ENCODE measurements around the gene ITGB2.

Gene ITGB2

DNA sequence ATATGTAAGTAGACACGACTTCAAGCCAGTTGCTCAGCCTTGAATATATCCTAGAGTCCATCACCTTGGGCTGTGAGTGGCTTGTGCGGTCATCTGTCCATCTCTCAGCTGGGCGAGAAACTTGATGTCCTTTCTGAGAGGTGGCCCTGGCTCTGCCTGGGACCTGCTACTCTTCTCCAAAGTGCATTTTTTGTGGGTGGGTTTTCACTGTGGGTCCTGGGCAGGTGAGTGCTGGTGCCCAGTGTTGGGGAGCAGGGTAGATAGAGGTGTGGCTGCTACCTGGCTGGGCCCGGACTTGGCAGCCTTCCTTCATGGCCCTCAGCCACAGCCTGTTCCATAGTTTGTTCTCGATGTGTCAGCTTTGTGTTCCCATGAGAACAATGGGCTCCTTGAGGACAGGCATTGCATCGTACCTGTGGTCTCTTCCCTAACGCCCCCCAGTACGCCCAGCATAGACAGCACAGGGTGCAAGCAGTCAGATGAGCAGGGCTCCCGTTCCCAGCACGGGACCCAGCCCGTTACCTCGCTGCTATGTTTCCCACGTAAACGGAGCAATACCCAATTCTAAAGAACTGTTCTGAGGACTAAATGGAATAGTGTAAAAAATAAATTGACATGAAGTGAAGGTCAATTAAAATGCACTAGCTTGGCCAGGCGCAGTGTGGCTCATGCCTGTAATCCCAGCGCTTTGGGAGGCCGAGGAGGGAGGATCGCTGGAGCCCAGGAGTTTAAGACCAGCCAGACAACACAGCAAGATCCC lies 18.3 kb upstream of the ITGB2 start:
- no peaks in the 10 kb centered on the region for H3K9me3 Mint-ChIP-seq
- peaks cover 16% of the 10 kb centered on the region for H3K36me3 Mint-ChIP-seq (ENCODE audit: low read depth)
- H3K4me3 Mint-ChIP-seq = peak overlapping the region; percentile 83
- H3K27ac Mint-ChIP-seq = peak overlapping the region; percentile 52
- H3K4me1 Mint-ChIP-seq (ENCODE audit: low read depth) = peaks cover 31% of the 10 kb centered on the region
- H3K27me3 Mint-ChIP-seq (ENCODE audit: low read depth) = no peaks in the 10 kb centered on the region

DNA sequence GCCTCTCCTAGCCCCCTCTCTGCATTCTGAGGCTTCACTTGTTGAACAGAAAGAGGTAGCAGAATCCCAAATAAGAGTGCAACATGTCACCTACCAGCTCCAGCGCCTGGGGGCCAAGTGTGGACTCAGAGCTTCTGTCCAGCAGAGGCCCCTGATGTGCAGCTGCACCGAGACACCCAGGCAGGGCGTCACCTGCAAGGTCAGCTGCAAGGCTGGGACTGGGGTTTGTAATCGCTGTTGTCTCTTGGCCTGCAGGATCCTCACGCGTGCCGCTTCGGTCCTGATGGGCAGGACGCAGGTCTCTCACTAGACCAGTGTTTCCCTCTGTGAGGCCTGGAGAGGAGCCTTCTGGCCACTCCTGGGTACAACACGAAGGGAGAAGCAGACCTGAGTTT lies 14.8 kb upstream of the ITGB2 start:
- peaks cover under 1% of the 10 kb centered on the region for H3K36me3 Mint-ChIP-seq (ENCODE audit: low read depth)
- H3K27me3 Mint-ChIP-seq (ENCODE audit: low read depth) = no peaks in the 10 kb centered on the region
- no peak overlapping the region for H3K27ac Mint-ChIP-seq
- H3K4me1 Mint-ChIP-seq (ENCODE audit: low read depth) = peaks cover 15% of the 10 kb centered on the region
- no peaks in the 10 kb centered on the region for H3K9me3 Mint-ChIP-seq
- no peak overlapping the region for H3K4me3 Mint-ChIP-seq

GRCh38 chr21:44934797-44935532 lies 14.3 kb upstream of the ITGB2 start:
- Mint-ChIP-seq H3K36me3 (ENCODE audit: low read depth) (no peaks in the 10 kb centered on the region), H3K27ac (peak overlapping the region; percentile 20), H3K9me3 (no peaks in the 10 kb centered on the region), H3K27me3 (ENCODE audit: low read depth) (no peaks in the 10 kb centered on the region), H3K4me1 (ENCODE audit: low read depth) (peaks cover 19% of the 10 kb centered on the region), H3K4me3 (no peak overlapping the region)

DNA sequence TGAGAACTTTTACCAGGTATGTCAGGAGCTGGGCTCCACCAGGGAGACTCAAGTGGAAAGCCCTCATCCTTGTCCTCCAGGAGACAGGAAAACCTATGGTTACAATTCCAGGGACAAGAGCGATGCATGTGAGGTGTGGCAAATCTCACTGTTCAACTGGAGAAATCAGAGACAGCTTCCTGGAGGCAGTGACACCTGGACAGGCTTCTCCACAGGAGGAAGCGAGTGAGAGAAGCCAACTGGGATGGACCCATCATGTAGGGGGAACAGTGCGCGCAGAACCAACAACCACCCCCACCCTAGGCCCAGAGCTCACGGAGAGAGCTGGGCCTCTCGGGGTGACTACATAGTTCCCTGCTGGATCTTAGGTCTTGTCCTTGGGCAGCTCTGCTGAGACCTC lies 13.6 kb upstream of the ITGB2 start:
- no peak overlapping the region for H3K4me3 Mint-ChIP-seq
- no peaks in the 10 kb centered on the region for H3K9me3 Mint-ChIP-seq
- no peak overlapping the region for H3K27ac Mint-ChIP-seq
- peaks cover 3% of the 10 kb centered on the region for H3K36me3 Mint-ChIP-seq (ENCODE audit: low read depth)
- no peaks in the 10 kb centered on the region for H3K27me3 Mint-ChIP-seq (ENCODE audit: low read depth)
- peaks cover 24% of the 10 kb centered on the region for H3K4me1 Mint-ChIP-seq (ENCODE audit: low read depth)

DNA sequence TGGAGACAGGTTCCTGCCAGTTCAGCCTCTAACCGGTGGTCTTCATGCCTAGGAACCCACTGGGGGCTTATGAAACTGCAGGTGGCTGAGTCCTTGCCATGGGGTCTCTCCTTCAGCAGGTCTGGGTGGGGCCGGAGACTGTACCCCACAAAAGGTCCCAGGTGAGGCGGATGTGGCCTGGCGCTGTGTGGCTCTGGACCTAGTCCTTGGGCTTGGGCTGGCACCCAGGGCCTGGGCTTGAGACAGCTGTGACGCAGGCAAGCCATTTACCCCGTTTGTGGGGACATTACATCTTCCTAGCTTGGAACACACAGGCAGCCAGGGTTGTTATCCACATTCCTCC lies 13.2 kb upstream of the ITGB2 start:
- Mint-ChIP-seq H3K36me3 (ENCODE audit: low read depth) (peaks cover 6% of the 10 kb centered on the region), H3K4me3 (no peak overlapping the region), H3K9me3 (no peaks in the 10 kb centered on the region), H3K4me1 (ENCODE audit: low read depth) (peaks cover 25% of the 10 kb centered on the region), H3K27ac (no peak overlapping the region), H3K27me3 (ENCODE audit: low read depth) (no peaks in the 10 kb centered on the region)

GRCh38 chr21:44933199-44933917 lies 12.7 kb upstream of the ITGB2 start:
- Mint-ChIP-seq H3K27ac (no peak overlapping the region), H3K36me3 (ENCODE audit: low read depth) (peaks cover 6% of the 10 kb centered on the region), H3K27me3 (ENCODE audit: low read depth) (no peaks in the 10 kb centered on the region), H3K4me3 (peak overlapping the region; percentile 48), H3K4me1 (ENCODE audit: low read depth) (peaks cover 28% of the 10 kb centered on the region), H3K9me3 (no peaks in the 10 kb centered on the region)

DNA sequence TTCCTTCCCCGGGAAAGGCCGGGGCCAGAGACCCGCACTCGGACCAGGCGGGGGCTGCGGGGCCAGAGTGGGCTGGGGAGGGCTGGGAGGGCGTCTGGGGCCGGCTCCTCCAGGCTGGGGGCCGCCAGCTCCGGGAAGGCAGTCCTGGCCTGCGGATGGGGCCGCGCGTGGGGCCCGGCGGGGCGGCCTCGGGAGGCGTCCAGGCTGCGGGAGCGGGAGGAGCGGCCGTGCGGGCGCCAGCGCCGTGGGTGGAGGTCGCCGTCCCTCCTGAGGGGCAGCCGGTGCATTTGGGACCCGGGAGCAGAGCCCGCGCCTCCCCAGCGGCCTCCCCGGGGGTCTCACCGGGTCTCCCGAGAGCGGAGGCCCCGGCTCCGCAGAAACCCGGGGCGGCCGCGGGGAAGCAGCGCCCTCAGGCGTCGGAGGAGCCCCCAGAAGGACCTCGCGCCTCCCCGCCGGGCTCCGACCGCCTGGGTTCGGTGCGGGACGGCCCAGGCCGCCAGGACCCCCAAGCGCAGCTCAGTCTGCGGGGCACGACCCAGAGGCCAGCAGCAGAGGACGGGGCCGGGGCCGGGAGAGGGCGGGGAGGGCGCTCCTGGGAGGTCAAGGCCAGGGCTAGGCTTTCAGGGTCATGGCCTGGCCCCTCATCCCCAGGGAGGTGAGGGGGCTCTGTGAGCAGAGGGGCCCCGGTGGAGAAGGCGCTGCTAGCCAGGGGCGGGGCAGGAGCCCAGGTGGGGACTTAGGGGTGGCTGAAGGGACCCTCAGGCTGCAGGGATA lies 11.9 kb upstream of the ITGB2 start:
- Mint-ChIP-seq H3K4me3 (no peak overlapping the region), H3K4me1 (ENCODE audit: low read depth) (peaks cover 33% of the 10 kb centered on the region), H3K36me3 (ENCODE audit: low read depth) (peaks cover 8% of the 10 kb centered on the region), H3K27me3 (ENCODE audit: low read depth) (no peaks in the 10 kb centered on the region), H3K9me3 (no peaks in the 10 kb centered on the region), H3K27ac (no peak overlapping the region)

- Mint-ChIP-seq H3K36me3 (ENCODE audit: low read depth) (peaks cover 8% of the 10 kb centered on the region), H3K27ac (peak overlapping the region; percentile 81), H3K4me3 (peak overlapping the region; percentile 78), H3K9me3 (no peaks in the 10 kb centered on the region), H3K4me1 (ENCODE audit: low read depth) (peaks cover 40% of the 10 kb centered on the region), H3K27me3 (ENCODE audit: low read depth) (no peaks in the 10 kb centered on the region)
Observed at GRCh38 chr21:44931501-44932407, 11.1 kb upstream of the ITGB2 start.

DNA sequence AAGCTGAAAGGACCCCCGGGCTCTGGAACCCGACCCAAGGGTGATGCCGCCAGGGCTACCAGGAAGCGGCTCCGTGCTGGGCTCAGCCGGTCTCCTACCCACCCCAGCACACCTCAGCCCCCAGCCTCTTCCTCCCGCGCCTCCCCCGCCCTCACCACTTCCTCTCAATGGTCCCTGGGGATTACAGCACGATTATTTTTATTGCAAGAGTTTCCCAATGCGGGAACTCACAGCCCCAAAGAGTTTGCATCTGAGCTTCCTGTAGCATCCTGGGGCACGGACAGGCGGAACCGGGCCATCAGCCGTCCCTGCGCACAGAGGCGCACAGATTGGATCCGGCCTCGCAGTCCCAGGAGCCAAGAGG lies 10.4 kb upstream of the ITGB2 start:
- Mint-ChIP-seq H3K36me3 (ENCODE audit: low read depth) (peaks cover 9% of the 10 kb centered on the region), H3K4me1 (ENCODE audit: low read depth) (peaks cover 46% of the 10 kb centered on the region), H3K9me3 (no peaks in the 10 kb centered on the region), H3K27me3 (ENCODE audit: low read depth) (no peaks in the 10 kb centered on the region), H3K27ac (peak overlapping the region; percentile 81), H3K4me3 (peak overlapping the region; percentile 78)

GRCh38 chr21:44930543-44930981 lies 9.9 kb upstream of the ITGB2 start:
- H3K4me1 Mint-ChIP-seq (ENCODE audit: low read depth) = peaks cover 48% of the 10 kb centered on the region
- no peaks in the 10 kb centered on the region for H3K27me3 Mint-ChIP-seq (ENCODE audit: low read depth)
- H3K36me3 Mint-ChIP-seq (ENCODE audit: low read depth) = peaks cover 10% of the 10 kb centered on the region
- H3K27ac Mint-ChIP-seq = peak overlapping the region; percentile 81
- peak overlapping the region; percentile 71 for H3K4me3 Mint-ChIP-seq
- no peaks in the 10 kb centered on the region for H3K9me3 Mint-ChIP-seq

DNA sequence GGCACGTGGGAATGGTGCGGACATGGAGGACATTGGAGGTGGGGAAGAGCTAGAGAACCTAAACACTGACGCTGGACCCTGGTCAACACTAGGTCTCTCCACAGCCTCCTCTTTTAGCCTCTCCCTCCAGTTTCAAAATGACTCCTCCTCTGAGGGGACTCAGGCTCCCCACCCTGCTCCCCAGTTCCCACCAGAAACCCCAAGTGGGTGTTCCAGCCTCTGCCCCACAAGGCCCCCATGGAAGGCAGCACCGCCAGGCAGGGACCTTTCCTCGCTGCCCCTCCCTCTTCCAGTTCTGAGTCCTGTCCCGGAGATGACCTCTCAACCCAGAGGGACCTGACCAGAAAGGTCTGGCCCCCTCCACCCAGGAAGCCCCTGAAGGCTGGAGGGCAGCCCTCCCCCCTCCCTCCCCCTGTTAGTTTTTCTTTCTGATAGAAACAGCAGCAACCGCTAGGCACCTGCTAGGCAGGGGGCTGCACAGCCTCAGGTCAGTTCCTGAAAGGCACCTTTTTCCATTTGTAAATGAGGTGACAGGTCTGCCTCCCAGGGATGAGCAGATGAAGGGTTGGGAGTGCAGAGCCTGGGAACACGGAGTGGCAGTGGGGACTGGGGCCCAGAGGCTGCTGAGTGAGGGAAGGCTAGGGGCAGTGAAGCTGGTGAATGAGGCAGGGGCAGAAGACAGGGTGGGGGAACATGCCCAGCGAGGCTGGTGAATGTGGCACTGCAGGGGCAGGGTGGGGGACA lies 9.3 kb upstream of the ITGB2 start:
- Mint-ChIP-seq H3K9me3 (no peaks in the 10 kb centered on the region), H3K4me1 (ENCODE audit: low read depth) (peaks cover 54% of the 10 kb centered on the region), H3K27me3 (ENCODE audit: low read depth) (no peaks in the 10 kb centered on the region), H3K4me3 (peak overlapping the region; percentile 76), H3K36me3 (ENCODE audit: low read depth) (peaks cover 10% of the 10 kb centered on the region), H3K27ac (peak overlapping the region; percentile 84)

GRCh38 chr21:44929242-44929798 lies 8.6 kb upstream of the ITGB2 start:
- H3K9me3 Mint-ChIP-seq = no peaks in the 10 kb centered on the region
- H3K4me1 Mint-ChIP-seq (ENCODE audit: low read depth) = peaks cover 60% of the 10 kb centered on the region
- peak overlapping the region; percentile 84 for H3K27ac Mint-ChIP-seq
- H3K36me3 Mint-ChIP-seq (ENCODE audit: low read depth) = peaks cover 10% of the 10 kb centered on the region
- H3K27me3 Mint-ChIP-seq (ENCODE audit: low read depth) = no peaks in the 10 kb centered on the region
- peak overlapping the region; percentile 76 for H3K4me3 Mint-ChIP-seq
